Activated CD8-positive, alpha-beta T cell treated with anti-CD3 and anti-CD28 coated beads for 36 hours (primary cell): Measurements from ENCODE around the gene OR8B8. TPM values are rescaled to one million over a fixed set of nuclear protein-coding genes. Genes with fewer than 3 reads are reported as not detected.

Source experiments
- ATAC-seq: fragments of 200-7000 bp; cut with Tn5 transposase; one replicate; pipeline ENCODE4 v1.10.0; 2021; ENCODE audit warnings: mild to moderate bottlenecking, moderate library complexity
- CTCF ChIA-PET: fragments of 350-600 bp; sonication (Branson Sonifier 250); formaldehyde crosslinking; loops from one replicate; lab custom pipeline; 2021; ENCODE audit warnings: antibody characterized with exemption; lab: Charles Lee
- POLR2A ChIA-PET: fragments of 350-600 bp; sonication (Branson Sonifier 250); formaldehyde crosslinking; loops from one replicate; lab custom pipeline; 2021; ENCODE audit warnings: antibody characterized with exemption; lab: Charles Lee
- DNase-seq: peaks from one replicate; pipeline ENCODE4 v3.0.0-alpha.2; 2020
- H3K27ac Mint-ChIP-seq: one replicate; pipeline ENCODE4 v1.8.0; 2021; ENCODE audit warnings: mild to moderate bottlenecking, mixed read lengths
- H3K27me3 Mint-ChIP-seq: one replicate; pipeline ENCODE4 v1.8.0; 2021; ENCODE audit warnings: mixed read lengths
- H3K36me3 Mint-ChIP-seq: one replicate; pipeline ENCODE4 v1.8.0; 2021; ENCODE audit warnings: low read depth, mixed read lengths
- H3K4me1 Mint-ChIP-seq: one replicate; pipeline ENCODE4 v1.8.0; 2021; ENCODE audit warnings: low read depth, mixed read lengths
- H3K4me3 Mint-ChIP-seq: one replicate; pipeline ENCODE4 v1.8.0; 2021; ENCODE audit warnings: mild to moderate bottlenecking, moderate library complexity, mixed read lengths
- H3K9me3 Mint-ChIP-seq: one replicate; pipeline ENCODE4 v1.8.0; 2021; ENCODE audit warnings: mixed read lengths
- CTCF ChIP-seq: fragments of 200-600 bp; IDR thresholded peaks from one replicate; pipeline ENCODE4 v1.8.0; 2022; ENCODE audit warnings: antibody characterized with exemption, mild to moderate bottlenecking
- intact Hi-C: fragments of 100-400 bp; cut with micrococcal nuclease; formaldehyde crosslinking; loops from one replicate; pipeline ENCODE4 v1.10.0; 2022
- total RNA-seq, 2 experiments: library from RNA; stranded (reverse); gene quantifications; one replicate each; pipeline ENCODE4 v1.2.3, GENCODE V29; 2021

Gene OR8B8
- total RNA-seq: not detected

GRCh38 chr11:124445646-124446150 is at the start of gene OR8B8:
OR8B8 (minus strand) TSS chr11:124445696; CDS start chr11:124441085, 4,611 bp downstream.
- CTCF ChIA-PET: no interaction called here
- Mint-ChIP-seq H3K4me3 (no peak within 1 kb of the TSS), H3K4me1 (no peaks in the 10 kb centered on the region), H3K9me3 (peaks cover 3% of the 10 kb centered on the region), H3K27ac (no peak within 1 kb of the TSS), H3K27me3 (peaks cover 5% of the 10 kb centered on the region), H3K36me3 (no peaks in the 10 kb centered on the region)
- no peak for ATAC-seq
- POLR2A ChIA-PET: no interaction called here
- intact Hi-C loops: no loop called here
- no peak for DNase-seq
- TF ChIP-seq CTCF: no peak

DNA sequence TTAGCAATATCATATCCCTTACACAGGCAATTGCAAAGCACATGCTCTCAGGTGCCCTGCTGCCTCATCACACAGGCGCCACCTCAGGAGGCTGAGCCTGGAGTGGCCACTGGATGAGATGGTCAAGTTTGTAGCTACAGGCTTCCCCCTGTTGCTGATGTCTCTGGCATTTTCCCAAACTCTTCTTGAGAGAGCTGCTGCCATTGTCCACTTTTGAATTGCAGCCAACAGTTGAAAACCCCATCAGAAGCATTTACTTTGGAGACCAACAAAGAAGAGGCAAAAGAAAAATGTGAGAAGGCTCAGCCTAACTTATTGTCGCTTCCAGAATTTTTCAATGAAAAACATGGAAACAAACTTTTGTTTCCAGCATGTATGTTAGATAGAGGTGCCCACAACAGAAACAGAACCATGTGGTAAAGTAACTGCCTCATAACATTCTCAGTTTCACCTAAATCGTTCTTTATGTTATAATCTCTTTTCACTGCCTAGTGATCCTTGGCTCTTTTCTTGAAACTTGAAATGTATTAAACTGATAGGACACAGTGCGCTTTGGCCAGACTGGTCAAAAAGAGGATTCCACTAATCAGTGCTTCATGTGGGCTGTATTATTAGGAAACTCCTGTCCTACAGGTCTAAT is 47.6 kb upstream of the OR8B8 start:
- Mint-ChIP-seq H3K36me3 (no peaks in the 10 kb centered on the region), H3K4me3 (no peak overlapping the region), H3K27ac (no peak overlapping the region), H3K4me1 (no peaks in the 10 kb centered on the region), H3K9me3 (peaks cover 4% of the 10 kb centered on the region), H3K27me3 (peaks cover 3% of the 10 kb centered on the region)
- intact Hi-C loops: no loop called here
- CTCF ChIA-PET: no interaction called here
- DNase-seq (no peak), ATAC-seq (no peak)
- POLR2A ChIA-PET: no interaction called here
- TF ChIP-seq CTCF: no peak

DNA sequence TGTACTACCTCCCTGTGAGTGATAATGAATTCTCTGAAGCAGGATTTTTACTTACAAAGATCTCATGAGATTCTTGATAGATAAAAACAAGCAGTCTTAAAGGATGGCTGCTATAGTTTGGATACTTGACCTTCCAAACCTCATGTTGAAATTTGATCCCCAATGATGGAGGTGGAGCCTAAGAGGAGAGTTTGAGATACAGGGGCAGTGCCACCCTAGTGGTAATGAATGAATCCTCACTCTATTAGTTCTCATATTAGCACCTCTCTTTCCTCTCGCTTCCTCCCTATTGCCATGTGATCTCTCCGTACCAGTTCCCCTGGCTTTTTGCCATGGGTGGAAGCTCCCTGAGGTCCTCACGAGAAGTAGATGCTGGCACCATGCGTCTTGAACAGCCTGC is 37.9 kb upstream of the OR8B8 start:
- no peak for DNase-seq
- TF ChIP-seq CTCF: no peak
- CTCF ChIA-PET: no interaction called here
- Mint-ChIP-seq H3K4me3 (no peak overlapping the region), H3K4me1 (peaks cover 6% of the 10 kb centered on the region), H3K27ac (no peak overlapping the region), H3K36me3 (no peaks in the 10 kb centered on the region), H3K9me3 (peaks cover 4% of the 10 kb centered on the region), H3K27me3 (peaks cover 20% of the 10 kb centered on the region)
- intact Hi-C loops: no loop called here
- ATAC-seq: no peak
- POLR2A ChIA-PET: no interaction called here

DNA sequence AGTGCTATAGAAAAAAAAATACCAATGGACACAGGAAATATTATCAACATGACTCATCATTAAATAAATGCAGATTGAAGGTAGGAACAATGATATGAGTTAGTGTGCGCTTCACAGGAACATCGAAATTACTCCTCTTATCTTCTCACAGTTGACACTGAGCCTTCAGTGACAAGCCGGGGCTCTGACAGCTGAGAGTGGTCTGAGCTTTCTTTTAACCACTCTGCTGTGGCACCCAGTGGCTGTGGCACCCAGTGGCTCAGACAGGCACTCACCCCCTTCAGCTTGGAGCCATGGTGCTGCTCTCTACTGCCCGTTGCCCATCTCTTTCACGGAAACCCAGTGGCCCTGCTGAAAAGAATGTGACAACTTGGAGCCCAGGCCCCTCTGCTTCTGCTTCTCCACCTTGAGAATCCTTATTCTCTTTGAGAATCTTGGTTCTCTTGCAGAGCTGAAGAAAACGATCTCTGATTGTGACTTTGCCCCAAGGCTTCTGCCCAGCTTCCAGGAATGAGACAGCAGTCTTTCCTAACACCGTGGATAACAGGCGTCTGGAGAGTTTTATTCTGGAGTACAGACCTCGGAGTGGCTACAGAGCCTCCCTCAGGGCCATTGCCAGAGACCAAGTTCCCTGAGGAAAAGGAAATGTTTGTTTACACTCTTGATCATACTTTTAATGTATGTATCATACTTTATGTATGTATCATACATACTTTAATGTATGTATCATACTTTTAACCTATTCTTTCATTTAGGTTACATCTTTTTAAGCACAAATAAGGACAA is 37.1 kb upstream of the OR8B8 start:
- Mint-ChIP-seq H3K27ac (no peak overlapping the region), H3K4me3 (no peak overlapping the region), H3K36me3 (no peaks in the 10 kb centered on the region), H3K4me1 (peaks cover 6% of the 10 kb centered on the region), H3K9me3 (peaks cover 4% of the 10 kb centered on the region), H3K27me3 (peaks cover 20% of the 10 kb centered on the region)
- ATAC-seq: no peak
- POLR2A ChIA-PET: interaction anchor here (0.5 kb wide), 1 partner anchor 51 kb away, joined by 3 read pairs; no protein-coding TSS in a partner anchor
- DNase-seq: no peak
- intact Hi-C loops: no loop called here
- CTCF ChIA-PET: no interaction called here
- no peak for TF ChIP-seq CTCF
